Astrocyte (in vitro differentiated cells and primary cell): Measurements from ENCODE around the gene CYP4A22.

Experiments used
- EZH2 ChIP-seq: IDR thresholded peaks from 2 replicates; pipeline ENCODE4 v1.6.1; 2012; ENCODE audit warnings: mild to moderate bottlenecking, low read length, inconsistent platforms; ENCODE audit not compliant: insufficient read depth
- TF ChIP-seq, protein P1 (sequence below): IDR thresholded peaks from 2 replicates; pipeline ENCODE4 v1.5.1; 2011; ENCODE audit warnings: low read depth, mild to moderate bottlenecking, inconsistent platforms, low read length, moderate library complexity; ENCODE audit not compliant: insufficient read depth

DNA sequence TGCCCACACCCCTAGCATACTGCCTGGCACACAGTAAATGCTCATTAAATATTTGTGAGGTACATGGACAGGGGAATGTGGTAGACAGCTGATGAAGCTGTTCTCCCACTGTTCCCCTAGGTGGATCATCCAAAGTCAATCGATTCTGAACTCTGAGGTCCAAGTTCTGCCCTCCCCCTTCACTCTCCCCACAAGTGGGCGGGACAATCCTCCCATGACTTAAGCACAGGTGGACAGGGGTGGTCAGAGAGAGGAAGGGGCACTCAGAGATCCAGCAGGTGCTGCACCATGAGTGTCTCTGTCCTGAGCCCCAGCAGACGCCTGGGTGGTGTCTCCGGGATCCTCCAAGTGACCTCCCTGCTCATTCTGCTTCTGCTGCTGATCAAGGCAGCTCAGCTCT is at the start of gene CYP4A22:
- TF ChIP-seq, protein P1, sequence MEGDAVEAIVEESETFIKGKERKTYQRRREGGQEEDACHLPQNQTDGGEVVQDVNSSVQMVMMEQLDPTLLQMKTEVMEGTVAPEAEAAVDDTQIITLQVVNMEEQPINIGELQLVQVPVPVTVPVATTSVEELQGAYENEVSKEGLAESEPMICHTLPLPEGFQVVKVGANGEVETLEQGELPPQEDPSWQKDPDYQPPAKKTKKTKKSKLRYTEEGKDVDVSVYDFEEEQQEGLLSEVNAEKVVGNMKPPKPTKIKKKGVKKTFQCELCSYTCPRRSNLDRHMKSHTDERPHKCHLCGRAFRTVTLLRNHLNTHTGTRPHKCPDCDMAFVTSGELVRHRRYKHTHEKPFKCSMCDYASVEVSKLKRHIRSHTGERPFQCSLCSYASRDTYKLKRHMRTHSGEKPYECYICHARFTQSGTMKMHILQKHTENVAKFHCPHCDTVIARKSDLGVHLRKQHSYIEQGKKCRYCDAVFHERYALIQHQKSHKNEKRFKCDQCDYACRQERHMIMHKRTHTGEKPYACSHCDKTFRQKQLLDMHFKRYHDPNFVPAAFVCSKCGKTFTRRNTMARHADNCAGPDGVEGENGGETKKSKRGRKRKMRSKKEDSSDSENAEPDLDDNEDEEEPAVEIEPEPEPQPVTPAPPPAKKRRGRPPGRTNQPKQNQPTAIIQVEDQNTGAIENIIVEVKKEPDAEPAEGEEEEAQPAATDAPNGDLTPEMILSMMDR: no peak
- no peak for TF ChIP-seq EZH2
